ENCODE results near the gene LILRB4.
"Not testable (repeated sequence)": the region's sequence is repeated elsewhere in the genome, so short reads cannot be mapped to it uniquely, and the experiment has no call there.

The LILRB4 gene

DNA sequence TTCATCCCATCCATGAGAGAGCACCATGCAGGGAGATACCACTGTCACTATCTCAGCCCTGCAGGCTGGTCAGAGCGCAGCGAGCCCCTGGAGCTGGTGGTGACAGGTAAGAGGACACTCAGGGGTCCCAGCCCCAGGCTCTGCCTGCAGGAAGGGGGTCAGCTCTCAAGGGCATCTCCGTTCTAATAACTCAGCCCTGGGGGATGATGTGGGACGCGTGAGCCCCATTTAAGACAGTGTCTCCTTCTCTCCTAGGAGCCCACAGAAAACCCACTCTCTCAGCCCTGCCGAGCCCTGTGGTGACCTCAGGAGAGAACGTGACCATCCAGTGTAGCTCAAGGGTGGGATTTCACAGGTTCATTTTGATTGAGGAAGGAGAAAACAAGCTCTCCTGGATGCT lies 46.0 kb downstream of the LILRB4 start:
- no peak overlapping the region for H3K4me3 ChIP-seq (ENCODE audit: low read depth in 1 of 5, low read length in 5 of 5)
- H3K27ac ChIP-seq (ENCODE audit: low read depth, low read length) = no peak overlapping the region
- H3K27me3 ChIP-seq (ENCODE audit: control insufficient read depth in 5 of 5, insufficient read depth in 4 of 5, low read length in 5 of 5) = peaks cover 8 to 17% (median 11%) of the 10 kb centered on the region in 5 donors
- no peaks in the 10 kb centered on the region for H3K36me3 ChIP-seq (ENCODE audit: control insufficient read depth in 5 of 5, insufficient read depth in 5 of 5, low read length in 5 of 5)
- H3K9me3 ChIP-seq (ENCODE audit: control insufficient read depth in 5 of 5, low read length in 5 of 5) = no peaks in the 10 kb centered on the region
- H3K4me1 ChIP-seq (ENCODE audit: control insufficient read depth in 5 of 5, insufficient read depth in 5 of 5, low read length in 5 of 5) = no peaks in the 10 kb centered on the region
- H3K9ac ChIP-seq (ENCODE audit: low read length in 5 of 5) = no peak overlapping the region

DNA sequence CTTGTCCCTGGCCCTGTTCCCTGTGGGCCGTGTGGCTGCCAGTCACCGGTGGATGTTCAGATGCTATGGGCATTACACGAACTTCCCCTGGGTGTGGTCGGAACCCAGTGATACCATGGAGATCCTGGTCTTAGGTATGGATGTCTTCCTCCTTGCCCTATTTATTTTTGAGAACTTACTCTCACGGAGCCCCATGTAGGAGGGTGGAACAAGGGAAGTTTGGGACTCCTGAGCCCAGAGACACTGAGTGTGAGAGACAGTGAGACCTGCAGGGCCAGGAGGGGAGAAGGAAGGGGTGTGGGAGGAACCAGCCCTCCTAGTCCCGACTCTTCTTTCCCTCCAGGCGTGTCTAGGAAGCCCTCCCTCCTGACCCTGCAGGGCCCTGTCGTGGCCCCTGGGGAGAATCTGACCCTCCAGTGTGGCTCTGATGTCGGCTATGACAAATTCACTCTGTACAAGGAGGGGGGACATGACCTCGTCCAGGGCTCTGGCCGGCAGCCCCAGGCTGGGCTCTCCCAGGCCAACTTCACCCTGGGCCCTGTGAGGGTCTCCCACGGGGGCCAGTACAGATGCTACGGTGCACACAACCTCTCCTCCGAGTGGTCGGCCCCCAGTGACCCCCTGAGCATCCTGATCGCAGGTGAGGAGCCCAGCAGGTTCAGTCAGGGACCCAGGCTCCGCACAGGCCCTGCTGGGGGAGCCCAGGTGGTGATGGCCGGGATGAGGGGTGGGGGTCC lies 46.6 kb downstream of the LILRB4 start:
- Histone ChIP-seq H3K4me1 (ENCODE audit: control insufficient read depth in 5 of 5, insufficient read depth in 5 of 5, low read length in 5 of 5) (no peaks in the 10 kb centered on the region), H3K36me3 (ENCODE audit: control insufficient read depth in 5 of 5, insufficient read depth in 5 of 5, low read length in 5 of 5) (no peaks in the 10 kb centered on the region), H3K4me3 (ENCODE audit: low read depth in 1 of 5, low read length in 5 of 5) (no peak overlapping the region), H3K27me3 (ENCODE audit: control insufficient read depth in 5 of 5, insufficient read depth in 4 of 5, low read length in 5 of 5) (peaks cover 7 to 17% (median 11%) of the 10 kb centered on the region in 5 donors), H3K9ac (ENCODE audit: low read length in 5 of 5) (no peak overlapping the region), H3K27ac (ENCODE audit: low read depth, low read length) (no peak overlapping the region), H3K9me3 (ENCODE audit: control insufficient read depth in 5 of 5, low read length in 5 of 5) (no peaks in the 10 kb centered on the region)

DNA sequence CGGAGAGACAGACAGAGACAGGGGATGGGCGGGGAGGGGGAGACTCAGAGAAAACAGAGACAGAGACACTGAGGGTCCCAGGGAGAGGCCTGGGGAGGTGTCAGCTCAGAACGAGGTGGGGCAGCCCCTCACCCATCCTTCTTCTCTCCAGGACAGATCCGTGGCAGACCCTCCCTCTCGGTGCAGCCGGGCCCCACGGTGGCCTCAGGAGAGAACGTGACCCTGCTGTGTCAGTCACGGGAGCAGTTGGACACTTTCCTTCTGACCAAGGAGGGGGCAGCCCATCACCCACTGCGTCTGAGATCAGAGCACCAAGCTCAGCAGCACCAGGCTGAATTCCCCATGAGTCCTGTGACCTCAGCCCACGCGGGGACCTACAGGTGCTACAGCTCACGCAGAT lies 47.2 kb downstream of the LILRB4 start:
- peaks cover 7 to 17% (median 8%) of the 10 kb centered on the region in 5 donors for H3K27me3 ChIP-seq (ENCODE audit: control insufficient read depth in 5 of 5, insufficient read depth in 4 of 5, low read length in 5 of 5)
- not testable (repeated sequence) for H3K4me1 ChIP-seq (ENCODE audit: control insufficient read depth in 5 of 5, insufficient read depth in 5 of 5, low read length in 5 of 5); H3K9me3 ChIP-seq (ENCODE audit: control insufficient read depth in 5 of 5, low read length in 5 of 5); H3K4me3 ChIP-seq (ENCODE audit: low read depth in 1 of 5, low read length in 5 of 5); H3K9ac ChIP-seq (ENCODE audit: low read length in 5 of 5); H3K36me3 ChIP-seq (ENCODE audit: control insufficient read depth in 5 of 5, insufficient read depth in 5 of 5, low read length in 5 of 5); H3K27ac ChIP-seq (ENCODE audit: low read depth, low read length)

All from subcutaneous abdominal adipose tissue (tissue), 5 donors.